Stimulated activated CD8-positive, alpha-beta memory T cell treated with anti-CD3 and anti-CD28 coated beads, Interleukin-4, amount 100 ng/mL, for 1 hour (primary cell): Measurements from ENCODE around the gene EHMT2.

Experiments used
- DNase-seq, 2 donors: peaks; one replicate each; pipeline ENCODE4 v3.0.0-alpha.2; 2020; ENCODE audit warnings: low read depth in 2 of 2, low spot score in 1 of 2

The EHMT2 gene

DNA sequence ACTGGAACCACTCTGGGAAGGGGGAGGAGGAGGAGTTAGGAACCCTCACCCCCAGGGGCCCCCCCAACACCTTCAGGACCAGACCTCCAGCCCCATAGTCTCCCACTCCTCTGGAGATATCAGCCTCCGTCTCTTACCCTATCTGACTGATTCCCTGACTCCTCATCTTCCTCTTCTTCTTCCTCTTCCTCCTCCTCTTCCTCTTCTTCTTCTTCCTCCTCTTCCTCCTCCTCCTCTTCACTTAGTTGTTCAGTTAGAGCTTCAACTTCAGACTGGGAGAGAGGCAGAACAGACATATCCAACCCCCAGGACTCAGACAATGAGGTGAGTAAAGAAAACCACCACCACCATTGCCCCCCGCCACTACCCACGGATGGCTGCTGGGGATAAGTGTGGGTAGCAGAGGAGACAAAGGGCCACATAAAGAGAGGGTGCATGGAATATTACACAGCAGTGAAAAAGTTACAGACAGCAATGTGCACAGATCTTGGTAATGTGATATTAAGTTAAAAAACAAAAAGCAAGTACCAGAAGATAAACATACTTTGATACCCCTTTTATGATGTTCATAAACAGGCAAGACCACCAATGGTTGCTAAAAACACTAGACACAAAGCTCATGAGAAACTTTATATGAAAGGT lies 8.0 kb downstream of the EHMT2 start:
- no peak for DNase-seq

DNA sequence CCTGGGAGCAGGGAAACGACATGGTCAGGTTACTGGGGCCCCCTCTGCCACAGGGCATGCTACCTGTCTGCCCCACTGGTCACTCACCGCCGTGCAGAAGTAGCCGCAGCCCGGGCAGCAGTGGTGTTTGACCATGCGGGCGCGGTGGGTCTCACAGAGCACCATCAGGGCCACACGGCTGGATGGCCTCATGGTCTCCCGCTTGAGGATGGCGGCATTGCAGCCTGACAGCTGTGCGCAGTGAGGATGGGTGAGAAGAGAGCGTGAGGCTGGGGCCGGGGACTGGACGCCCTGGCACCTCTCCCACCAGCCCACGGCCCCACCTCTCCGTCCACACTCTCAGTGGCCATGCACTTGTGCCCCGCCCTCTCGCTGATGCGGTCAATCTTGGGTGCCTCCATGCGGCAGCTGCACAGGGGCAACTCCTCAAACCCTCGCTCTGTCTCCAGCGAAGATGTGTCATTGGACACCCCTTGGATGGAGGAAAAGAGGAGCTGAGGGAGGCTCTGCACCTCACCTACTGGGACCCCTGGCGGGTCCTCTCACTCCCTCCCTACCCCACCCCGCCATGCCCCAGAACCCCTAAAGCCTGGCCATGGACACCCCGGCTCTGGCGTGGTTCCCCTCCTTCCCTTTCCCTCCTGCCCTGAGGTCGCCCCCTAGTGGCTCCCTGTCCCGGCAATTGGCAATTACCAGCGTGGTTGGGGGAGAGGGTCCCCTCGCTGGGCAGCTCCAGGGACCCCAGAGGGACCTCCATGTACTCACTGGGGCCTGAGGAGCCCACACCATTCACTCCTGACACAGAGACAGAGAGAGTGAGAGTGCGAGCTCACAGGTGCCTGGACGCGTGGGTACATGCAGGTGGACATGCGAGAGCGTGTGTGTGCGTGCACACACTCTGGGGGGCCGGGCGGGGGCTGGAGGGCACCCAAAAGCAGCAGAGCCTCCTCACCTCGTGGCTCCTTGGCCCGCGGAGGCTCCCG lies 8.9 kb downstream of the EHMT2 start:
- DNase-seq = no peak

DNA sequence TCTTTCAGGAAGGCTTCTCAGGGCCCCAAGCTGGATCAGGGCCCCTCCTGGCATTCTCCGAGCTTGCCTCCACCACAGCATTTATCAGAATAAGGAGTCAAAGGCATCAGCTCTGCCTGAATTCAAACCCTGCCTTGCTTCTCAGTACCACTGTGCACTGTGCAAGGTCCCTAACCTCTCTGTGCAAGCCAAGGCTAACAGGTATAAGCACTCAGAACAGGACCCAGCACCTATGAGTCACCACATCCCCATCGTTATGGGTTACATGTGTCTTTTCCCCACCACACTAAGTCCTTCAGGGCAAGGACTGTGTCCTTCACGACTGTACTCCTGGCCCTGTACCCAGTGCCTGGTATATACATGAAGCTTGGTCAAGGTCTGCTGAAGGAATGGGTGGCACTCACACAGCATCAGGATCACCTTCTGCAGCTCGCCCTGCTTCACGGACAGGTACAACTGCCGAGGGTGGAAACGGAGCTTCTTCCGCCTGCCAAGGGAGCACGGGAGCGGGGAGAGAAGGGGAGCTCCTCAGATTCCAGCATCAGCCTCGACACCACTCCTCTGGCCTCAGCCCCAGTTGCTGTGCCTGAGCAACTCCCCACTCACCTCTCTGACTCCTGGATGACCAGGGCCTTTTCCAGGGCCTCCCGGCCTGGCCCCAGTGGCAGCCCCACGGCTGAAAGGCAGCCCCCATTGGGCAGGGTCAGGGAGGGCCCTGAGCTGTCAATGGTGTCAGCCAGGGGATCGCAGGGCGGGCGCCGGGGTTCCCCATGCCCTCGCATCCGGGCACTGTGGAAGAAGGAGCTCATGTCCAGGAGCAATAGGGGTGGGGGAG lies 10.1 kb downstream of the EHMT2 start:
- DNase-seq = no peak

DNA sequence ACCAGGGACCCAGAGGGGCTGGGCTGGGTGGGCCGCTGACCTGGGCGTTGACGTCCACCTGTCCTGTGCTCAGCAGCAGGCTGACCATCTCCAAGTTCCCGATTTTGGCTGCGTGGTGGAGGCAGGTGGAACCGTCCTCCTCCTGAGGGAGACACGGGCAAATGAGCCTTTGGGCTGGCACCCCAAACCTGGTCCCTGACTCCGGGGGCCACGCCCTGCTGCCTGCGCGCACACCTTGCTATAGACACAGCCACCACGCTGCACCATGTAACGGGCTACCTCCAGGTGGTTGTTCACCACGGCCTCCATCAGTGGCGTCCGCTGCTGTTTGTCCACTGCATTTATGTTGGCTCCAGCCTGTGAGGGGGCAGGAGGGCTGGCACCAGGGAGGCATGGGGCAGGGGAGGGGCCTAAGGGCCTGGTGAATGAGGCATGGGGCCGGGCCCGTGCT lies 10.9 kb downstream of the EHMT2 start:
- no peak for DNase-seq

DNA sequence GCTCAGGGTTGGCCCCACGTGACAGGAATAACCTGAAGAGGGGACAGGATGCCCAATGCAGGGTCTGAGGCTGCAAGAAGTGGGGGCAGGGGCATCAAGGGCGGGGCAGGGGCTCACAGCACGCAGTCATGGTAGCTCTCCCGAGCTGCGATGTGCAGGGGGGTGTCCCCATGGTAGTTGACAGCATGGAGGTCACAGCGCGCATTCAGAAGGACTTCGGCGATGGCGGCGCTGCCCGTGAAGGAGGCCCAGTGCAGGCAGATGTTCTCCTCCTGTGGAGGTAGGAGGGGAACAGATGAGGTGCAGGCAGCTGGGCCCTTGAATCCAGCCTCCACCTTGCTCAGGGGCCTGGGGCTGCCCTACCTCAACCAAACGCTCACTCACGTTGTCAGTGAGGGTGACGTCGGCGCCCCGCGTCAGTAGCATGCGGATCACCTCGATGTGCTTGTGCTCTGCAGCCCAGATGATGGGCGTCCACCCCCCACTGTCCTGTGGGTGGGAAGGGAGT lies 12.9 kb downstream of the EHMT2 start:
- DNase-seq = no peak

DNA sequence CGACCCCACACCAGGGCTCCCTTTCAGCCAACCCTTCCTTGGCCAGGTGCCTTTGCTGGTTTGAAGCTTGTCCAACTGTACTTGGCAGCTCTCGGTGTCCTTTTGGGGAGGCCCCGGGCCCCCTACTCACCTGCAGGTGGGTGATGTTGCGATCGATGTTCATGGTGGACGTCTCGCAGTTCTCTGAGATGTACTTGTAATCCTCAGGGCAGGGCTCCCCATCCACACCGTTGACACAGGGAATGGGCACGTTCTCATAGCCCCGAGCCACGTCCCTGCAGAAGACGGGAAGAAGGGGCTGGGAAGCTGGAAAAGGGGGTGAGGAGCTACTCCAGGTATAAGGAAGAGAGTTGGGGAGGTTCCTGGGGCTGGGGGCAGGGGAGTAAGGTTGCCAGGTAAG lies 13.8 kb downstream of the EHMT2 start:
- no peak for DNase-seq

DNA sequence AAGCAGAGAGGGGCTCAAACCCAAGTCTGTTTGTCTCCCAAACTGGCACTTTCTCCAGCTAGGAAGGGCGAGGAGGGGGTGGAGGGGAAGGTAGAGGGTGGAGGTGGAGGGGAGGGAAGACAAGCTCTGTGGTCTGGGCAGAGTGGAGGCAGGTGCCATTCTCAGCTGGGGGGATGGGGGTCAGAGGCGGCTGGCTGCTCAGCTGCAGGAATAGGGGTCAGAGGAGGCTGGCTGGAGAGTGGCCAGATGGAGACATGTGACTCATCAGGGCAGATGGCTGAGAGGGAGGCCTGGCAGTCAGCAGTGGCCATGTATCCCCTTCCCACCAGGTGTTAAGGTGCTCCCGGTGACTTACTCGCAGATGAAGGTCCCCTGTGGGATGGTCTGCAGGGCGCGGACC lies 15.2 kb downstream of the EHMT2 start:
- no peak for DNase-seq

DNA sequence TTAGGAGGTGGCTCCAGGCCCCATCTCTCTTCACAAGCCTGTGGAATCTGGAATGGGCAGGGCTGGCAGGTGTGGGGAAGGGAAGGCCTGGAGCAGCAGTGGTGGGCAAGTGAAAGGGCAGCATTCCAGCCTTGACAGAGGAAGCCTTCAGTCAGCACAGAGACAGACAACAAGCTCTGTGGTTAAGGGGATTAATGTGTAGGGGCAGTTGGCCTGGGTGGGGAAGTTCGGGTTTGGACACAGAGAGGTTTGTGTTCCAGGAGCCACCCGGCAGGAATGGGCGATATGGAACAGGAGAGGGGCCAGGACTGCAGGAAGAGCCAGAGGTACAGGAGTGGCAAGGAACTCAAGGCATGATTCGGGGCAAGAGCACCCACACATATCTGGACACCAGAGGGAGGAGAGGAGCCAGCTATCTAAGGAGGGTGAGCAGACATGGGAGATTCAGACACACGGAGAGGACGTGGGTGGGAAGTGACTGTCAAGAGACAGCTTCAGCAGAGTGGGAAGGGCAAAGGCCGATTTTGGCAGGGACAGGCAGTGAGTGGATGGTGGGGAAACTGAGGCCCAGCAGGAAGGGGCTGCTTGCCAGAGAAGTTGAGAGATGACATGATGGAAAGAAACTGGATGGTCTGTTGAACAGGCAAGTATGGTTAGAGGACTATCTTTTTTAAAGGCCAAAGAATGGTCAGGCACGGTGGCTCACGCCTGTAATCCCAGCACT lies 16.2 kb downstream of the EHMT2 start:
- no peak for DNase-seq

DNA sequence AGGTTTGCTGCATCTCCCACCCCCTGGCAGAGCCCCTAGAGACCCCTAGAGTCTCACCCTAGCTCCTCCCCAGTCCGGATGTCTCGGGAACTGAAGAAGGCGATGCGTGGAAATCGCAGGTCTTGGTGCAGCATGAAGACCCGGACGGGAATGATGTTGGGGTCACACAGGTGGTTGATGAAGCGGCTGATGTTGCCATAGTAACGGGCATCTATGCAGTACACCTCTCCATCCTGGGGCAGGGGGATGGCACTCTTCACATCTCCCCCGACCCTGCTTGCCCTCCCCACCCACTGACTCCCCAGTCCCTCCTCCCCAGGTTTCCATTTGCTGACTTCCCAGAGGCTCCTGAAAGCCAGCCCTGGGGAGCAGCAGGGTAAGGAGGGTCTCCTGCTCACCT lies 16.9 kb downstream of the EHMT2 start:
- no peak for DNase-seq

DNA sequence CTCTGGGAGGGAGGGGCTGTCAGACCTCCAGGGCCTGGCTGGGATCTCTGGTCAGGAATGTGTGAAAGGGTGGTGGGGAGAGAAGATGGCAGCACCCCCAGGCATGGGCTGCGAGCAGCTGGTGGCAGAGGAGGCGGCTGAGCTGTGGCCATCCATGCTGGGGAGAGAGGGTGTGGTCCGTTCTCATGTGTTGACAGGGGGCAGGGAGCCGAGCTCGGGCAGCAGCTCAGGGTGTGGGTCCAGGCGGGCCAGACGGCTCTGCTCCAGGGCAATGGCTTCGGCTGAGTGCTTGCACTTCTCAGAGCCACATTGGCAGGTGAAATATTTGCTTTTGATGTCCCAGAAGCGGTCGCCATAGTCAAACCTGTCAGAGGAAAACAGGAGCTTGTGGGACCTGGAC lies 17.6 kb downstream of the EHMT2 start:
- no peak for DNase-seq

DNA sequence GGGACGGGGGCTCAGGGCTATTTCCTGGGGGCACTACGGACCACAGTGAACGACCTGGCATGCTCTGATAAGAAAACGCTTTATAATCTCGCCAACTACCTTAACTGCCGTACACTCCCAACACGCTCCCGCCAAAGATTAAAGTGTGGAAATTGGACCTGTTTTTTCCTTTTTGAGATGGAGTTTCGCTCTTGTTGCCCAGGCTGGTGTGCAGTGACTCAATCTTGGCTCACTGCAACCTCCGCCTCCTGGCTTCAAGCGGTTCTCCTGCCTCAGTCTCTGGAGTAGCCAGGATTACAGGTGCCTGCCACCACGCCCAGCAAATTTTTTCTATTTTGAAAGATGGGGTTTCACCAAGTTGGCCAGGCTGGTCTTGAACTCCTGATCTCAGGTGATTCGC lies 18.4 kb downstream of the EHMT2 start:
- no peak for DNase-seq

DNA sequence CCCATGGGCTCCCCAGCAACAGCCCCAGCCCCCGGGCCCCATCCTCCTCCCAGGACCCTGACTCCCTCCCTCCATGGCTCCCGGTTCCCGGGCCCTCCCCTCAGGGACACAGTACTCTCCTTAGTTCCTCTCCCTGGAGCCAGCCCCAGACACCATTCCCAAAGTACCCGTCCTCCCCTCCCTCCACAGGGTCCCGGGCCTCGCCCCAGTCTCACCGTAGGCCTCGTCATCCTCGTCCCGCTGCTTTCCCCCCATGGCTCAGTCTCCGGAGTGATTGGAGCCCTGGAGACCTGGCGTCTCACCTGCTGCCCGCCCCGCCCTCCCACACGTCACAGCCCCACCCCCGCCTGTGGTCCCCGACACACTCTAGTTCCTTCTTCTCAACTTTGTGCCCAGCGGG lies 18.8 kb downstream of the EHMT2 start, which contains the start of gene SLC44A4:
Gene SLC44A4 (minus strand): TSS at position 272 of the 400 bp plus-strand sequence. CDS start 17 bp downstream, at position 255.
- DNase-seq = no peak

DNA sequence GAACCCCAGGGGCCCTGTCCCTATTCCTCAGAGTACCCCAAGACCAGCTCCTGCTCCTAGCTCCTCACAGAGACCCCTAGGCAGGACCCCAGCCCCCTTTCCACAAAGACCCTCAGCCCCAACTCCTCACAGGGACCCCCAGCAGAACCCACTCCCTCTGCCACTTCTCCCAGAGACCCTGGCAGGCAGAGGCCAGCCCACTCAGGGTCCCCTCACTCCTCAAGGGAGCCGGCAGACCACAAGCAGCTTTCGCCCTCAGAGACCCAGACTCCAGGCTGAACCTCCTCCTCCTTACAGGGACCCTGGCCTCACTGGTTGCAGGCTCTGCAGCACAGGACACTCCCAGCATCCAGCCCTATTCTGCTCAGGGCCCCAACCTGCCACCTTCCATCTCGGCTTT lies 19.3 kb downstream of the EHMT2 start:
- no peak for DNase-seq

DNA sequence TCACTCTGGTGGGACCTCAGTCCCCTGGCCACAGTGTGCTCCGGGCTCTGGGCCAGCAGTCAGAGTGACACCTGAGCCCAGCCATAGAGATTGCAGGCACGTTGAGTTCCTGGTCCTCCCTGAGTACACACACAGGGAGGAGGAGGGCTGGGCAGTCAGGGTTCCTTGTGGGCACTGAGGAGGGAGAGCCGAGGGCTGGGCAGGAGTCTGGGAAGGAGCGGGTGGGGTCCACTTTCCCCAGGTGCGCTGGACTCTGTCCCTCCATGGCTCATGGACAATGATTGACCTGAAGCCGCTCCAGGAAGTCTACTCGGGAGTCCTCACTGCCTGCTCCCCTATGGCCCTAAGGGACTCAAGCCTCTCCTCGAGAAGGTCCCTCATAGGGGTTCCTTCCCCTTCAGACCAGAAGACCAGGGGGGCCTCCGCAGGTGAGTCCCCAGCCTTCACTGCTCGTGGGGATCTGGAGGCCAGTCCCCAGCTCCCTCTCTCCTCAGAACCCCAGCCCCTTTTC lies 19.8 kb downstream of the EHMT2 start:
- no peak for DNase-seq

DNA sequence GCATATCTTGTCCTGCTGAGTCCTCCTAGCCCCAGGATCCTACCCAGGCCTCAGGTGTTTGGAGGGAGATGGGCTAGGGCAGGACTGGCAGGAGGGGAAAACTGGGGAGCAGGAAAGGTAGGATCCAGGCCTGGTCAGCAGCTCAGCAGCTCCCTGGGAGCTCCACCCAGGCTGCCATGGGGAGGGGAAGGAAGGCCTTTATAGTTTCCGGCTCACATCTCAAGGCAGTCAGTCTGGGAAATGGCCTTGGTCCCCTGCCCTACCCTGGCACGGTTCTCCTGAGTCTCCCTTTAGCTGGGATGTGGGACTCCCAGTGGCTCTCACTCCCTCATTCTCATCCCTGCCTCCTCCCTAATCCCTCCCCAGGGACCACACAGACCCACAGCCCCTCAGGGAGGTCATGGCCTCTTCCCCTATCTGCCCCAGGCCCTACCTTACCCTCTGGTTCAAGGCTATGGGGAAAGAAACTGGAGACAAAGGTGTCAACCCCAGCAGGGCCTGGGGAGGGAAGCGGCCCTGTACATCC lies 20.3 kb downstream of the EHMT2 start:
- no peak for DNase-seq

DNA sequence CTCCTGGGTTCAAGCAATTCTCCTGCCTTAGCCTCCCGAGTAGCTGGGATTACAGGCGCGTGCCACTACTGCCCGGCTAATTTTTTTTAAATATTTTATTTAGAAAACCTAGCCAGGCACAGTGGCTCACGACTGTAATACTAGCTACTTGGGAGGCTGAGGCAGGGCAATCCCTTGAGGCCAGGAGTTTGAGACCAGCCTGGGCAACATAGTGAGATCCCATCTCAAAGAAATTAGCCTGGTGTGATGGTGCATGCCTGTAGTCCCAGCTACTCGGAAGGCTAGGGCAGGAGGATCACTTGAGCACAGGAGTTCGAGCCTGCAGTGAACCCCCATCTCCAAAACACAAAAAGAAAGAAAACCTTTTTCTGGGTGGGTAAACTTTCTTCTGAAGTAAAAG lies 21.1 kb downstream of the EHMT2 start:
- no peak for DNase-seq

DNA sequence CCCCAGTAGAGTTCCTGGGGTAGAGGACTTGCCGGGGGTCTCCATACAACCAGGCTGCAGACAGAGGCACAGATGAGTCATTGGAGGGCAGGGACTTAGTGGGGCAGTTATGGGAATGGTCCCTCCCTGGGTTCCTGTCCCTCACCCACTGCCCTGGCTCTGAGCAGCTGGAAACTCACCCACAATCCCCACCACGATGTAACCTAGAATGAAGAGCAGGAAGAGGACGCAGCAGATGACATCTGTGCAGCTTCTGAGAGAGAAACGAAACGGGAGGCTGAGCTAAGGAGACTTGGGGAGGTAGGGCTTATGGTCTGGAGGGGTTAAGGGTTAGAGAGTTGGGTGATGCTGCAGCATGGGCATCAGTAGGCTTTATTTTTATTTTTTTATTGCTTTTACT lies 21.6 kb downstream of the EHMT2 start:
- DNase-seq = no peak

DNA sequence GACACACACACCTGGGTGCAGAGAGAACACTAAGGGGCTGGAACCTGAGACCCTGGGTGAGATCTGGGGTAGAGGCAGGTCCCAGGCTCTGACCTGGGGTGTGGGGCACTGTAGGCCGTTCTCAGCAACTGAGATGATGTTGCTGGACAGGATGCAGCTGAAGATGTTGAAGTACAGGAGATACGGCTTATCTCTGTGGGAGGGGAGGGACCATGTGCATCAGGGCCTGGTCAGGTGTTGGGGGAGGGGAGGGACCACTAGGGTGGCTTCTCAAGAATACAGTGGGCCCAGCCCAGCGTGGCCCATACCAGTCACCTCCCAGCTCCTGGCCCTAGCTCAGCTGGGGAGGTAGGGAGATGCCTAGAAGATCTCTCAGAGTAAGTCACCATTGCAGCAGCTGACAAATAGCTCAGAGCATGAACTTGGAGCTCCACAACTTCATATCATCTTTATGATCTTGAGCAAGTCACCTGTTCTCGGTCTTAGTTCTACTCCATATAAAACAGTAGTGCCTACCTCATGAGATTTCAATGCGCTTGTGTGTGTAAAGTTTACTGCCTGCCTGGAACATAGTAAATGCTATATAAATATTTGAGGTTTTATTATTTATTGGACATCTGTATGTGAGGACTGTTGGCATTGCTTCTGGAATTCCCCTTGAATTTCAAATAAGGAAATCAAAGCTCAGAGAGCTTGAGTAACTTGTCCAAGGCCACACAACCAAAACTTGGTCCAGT lies 22.5 kb downstream of the EHMT2 start:
- DNase-seq = no peak

DNA sequence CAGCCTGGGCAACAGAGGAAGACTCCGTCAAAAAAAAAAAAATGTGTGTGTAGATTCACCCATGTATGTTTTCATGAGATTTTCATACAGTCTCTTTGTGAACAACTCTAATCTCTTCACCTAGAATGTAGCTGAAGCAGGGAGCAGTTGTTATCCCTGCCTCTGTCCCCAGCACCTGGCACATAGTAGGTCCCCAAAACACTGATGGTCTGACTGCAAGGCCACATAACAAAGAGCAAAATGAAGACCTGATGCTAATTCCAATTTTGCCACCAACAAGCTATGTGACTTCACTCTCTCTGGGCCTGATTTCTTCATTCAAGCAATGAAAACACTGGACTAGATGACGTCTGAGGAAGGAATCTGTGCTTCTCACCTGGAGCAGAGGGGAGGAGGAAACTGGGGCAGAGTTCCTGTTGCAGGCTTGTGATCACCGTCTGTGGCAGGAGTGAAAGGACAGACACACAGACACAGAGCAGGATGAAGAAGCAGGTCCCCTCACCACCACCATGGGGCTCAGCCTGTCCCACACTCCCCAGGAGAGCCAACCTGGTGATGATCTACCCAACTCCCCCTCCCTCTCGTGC lies 23.3 kb downstream of the EHMT2 start:
- no peak for DNase-seq
